HK-2 (cell line): ENCODE data around the gene CCL24.
"Not testable (repeated sequence)": the region's sequence is repeated elsewhere in the genome, so short reads cannot be mapped to it uniquely, and the experiment has no call there.

Experiments
- DNase-seq: peaks from one replicate; pipeline ENCODE4 v3.0.0-alpha.2; 2018; ENCODE audit not compliant: unreplicated experiment

CCL24 gene, protein sequence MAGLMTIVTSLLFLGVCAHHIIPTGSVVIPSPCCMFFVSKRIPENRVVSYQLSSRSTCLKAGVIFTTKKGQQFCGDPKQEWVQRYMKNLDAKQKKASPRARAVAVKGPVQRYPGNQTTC

DNA sequence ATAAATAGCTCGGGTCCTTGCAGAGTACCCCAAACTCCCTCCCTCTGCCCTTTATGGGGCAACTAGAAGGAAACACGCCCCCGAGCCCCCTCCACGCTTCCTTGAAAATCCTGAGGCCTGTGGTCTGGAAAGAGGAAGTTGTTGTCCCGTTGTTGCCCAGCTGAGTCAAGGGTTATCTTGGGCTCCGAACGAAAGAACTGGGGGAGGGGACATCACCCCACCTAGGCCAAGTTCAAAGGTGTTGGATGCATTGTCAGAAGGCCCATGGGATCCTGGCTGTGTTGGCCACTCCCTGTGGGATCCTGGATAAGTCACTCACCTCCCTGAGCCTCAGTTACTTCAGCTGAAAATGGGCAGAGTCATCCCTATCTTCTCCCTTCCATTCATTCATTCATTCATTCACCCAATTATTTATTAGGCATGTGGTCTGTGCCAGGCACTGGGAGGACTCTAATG is at the start of gene CCL24:
CCL24 (minus strand) TSS at position 26 of the 456 bp plus-strand sequence. CDS start 91 bp downstream, outside the sequence.
- DNase-seq, result no peak

DNA sequence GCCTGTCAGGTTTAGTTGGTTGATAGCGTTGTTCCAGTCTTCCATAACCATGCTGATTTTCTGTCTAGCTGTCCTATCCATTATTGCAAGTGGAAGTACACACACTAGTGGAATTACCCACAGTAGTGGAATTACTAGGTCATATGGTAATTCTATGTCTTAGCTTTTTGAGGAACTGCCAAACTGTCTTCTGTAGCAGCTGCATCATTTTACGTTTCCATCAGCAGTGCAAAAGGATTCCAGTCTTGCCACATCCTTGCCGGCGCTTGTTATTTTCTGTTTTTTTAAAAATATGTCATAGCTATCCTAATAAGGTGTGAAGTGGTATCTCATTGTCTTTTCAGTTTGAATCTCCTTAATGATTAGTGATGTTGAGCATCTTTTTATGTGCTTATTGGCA is 48.0 kb upstream of the CCL24 start:
- DNase-seq, result no peak

DNA sequence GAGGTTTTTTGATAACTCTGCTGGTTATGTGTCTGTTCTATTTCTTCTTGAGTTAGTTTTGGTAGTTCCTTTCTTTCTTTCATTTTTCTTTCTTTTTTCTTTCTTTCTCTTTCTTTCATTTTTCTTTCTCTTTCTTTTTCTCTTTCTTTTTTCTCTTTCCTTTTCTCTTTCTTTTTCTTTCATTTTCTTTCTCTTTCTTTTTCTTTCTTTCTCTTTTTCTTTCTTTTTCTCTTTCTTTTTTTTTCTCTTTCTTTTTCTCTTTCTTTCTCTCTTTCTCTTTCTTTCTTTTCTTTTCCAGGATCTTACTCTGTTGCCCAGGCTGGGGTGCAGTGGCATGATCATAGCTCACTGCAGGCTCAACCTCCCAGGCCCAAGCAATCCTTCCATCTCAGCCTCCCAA is 44.8 kb upstream of the CCL24 start:
- DNase-seq, result no peak

DNA sequence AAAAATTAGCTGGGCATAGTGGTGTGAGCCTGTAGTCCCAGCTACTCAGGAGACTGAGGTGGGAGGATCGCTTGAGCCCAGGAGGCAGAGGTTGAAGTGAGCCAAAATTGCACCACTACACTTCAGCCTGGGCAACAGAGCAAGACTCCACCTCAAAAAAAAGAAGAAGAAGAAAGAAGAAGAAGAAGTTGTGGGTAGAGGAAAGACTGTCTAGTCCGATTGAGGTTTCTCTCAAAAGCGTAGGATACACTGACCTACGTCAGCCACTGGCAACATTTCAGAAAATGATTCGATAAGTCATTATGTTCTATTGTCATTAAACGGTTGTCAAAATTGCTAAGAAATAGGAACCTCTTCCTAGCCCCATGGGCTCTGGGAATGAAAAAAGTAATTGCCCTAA is 42.9 kb upstream of the CCL24 start:
- DNase-seq, result no peak

DNA sequence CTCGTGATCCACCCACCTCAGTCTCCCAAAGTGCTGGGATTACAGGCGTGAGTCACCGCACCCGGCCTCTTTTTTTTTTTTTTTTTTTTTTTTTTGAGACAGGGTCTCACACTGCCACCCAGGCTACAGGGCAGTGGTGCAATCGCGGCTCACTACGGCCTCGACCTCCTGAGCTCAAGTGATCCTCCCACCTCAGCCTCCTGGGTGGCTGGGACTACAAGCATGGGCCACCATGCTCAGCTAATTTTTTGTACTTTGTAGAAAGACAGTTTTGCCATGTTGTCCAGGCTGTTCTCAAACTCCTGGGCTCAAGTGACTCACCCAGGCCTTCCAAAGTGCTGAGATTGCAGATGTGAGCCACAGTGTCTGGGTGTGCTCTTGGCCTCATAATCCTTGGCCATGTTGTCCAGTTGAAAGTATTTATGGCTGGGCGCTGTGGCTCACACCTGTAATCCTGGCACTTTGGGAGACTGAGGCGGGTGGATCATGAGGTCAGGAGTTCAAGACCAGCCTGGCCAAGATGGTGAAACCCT is 41.3 kb upstream of the CCL24 start:
- not testable (repeated sequence) for DNase-seq

DNA sequence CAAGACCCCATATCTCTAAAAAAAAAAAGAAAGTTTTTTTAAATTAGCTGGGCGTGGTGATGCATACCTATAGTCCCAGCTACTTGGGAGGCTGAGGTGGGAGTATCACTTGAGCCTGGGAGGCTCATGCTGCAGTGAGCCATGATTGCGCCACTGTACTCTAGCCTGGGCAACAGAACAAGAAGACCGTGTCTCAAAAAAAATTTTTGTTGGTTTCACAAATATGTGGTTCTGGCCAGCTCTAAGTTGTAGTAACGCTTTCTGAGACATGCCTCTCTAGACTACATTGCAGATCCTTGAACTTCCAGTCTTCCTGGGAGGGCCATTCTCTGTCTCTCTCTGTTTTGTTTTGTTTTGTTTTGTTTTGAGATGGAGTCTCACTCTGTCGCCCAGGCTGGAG is 40.6 kb upstream of the CCL24 start:
- no peak for DNase-seq

DNA sequence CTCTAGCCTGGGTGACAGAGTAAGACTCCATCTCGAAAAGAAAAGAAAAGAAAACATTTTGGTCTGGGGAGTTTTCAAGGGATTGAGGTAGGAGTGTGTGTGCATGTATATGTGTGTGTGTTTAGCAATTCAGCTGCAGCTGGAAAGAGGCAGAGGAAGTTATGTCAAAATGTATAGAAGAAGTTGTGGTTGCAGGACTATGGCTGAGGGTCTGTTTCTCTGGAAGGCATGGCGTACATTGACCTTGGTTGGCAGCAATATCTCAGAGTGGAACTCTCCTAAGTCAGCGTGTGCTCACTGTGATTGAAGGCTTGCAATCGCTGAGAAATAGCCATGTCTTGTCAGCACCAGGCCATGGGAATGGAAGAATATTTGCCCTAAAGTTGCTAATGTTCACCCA is 36.6 kb upstream of the CCL24 start:
- no peak for DNase-seq

DNA sequence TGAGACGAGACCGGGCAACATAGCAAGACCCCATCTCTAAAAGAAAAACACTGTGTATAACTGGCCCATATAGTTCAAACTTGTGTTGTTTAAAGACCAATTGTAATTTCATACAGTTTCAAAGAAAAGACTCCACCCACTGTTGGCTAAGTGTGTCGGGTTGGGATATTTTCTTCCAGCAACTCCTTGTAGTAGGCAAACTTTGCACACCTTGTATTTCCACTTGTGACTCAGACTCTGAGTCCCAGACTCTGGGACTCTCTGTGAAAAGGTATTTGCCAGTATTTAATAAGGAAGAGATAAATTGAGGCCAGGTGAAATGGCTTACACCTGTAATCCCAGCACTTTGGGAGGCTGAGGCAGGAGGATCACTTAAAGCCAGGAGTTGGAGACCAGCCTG is 36.0 kb upstream of the CCL24 start:
- DNase-seq, result no peak

DNA sequence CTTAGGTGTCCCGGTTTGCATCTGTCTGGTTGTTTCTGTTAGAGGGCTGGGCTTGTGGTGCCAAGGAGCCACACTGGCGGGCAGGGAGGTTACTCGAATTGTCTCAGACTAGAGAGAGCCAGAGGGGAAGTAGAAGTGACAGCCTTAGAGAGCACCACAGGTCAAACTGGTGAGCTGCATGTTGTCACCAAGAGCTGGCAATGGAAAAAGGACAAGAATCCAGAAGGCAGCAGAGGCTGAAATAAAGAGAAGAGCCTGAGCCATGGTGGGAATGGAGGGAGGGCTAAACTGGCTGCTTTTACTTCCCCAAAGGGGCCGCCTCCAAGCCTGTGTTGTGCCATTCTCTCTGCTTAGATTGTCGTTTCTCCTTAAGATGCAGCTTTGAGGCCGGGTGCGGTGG is 34.1 kb upstream of the CCL24 start:
- no peak for DNase-seq

DNA sequence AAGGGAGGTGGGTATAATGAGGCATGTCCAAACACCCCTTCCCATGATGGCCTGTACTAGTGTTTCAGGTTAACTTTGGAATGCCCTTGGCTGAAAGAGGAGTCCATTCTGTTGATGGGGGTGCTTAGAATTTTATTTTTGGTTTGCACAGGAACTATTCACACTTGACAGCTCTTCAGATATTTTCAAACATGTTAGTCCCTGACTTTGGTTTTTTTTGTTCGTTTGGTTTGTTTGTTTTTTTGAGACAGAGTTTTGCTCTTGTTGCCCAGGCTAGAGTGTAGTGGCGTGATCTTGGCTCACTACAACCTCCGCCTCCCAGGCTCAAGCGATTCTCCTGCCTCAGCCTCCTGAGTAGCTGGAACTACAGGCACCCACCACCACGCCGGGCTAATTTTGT is 31.5 kb upstream of the CCL24 start:
- not testable (repeated sequence) for DNase-seq

DNA sequence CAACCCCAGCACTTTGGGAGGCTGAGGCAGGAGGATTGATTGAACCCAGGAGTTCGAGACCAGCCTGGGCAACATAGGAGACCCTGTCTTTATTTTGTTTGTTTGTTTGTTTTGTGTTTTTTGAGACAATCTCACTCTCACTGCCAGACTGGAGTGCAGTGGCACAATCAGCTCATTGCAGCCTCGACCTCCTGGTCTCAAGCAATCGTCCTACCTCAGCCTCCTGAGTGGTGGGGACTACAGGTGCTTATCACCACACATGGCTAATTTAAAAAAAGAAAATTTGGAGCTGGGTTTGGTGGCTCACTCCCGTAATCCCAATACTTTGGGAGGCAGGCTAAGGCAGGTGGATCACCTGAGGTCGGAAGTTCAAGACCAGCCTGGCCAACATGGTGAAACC is 30.6 kb upstream of the CCL24 start:
- no peak for DNase-seq

DNA sequence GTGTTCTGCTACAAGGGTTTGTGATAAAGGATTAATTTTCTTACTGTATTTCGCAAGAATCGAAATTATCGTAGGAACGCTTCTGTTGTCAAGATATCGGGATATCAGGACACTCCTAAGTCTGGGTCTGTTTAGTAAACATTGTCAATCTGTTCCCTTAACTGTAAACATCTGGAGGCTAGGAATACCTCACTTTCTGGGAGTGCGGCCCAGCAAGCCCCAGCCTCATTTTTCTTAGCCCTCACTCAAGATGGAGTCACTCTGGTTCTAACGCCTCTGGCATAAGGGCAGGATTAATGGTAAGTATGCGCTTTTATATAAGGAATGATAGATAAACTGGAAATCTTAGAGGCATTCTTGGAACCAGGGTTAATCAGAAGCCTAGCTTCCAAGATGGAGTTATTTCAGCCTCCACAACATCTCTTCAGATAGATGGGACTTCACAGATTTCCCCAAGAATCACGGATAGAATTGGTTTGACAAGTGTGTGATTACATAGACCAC is 30.1 kb upstream of the CCL24 start:
- no peak for DNase-seq

DNA sequence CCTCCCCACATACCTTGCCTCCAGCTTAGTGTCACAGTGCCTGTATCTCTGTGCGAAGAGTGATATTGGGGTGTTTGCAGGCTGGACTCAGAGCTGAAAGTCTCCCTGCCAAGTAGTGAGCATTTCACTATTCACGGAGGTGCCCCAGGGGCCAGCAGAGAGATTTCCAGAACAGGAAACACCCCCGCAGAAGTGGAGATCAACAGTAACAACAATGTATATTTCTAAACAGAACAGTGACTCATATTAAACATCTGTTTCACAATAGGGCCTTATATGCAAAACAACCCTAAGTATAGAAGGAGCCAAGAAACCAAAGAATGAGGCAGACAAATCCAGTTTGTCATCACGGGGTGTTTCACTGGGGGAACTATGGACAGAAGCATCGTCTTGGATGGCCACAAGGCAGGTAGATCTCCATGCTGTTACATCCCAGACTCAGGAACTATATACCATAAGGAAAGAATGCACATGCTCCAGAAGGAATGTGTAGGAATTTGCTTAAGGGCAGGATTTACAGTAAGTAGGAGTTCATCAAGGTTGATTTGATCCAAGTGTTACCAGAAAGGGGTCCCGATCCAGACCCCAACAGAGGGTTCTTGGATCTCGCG is 29.3 kb upstream of the CCL24 start:
- no peak for DNase-seq

DNA sequence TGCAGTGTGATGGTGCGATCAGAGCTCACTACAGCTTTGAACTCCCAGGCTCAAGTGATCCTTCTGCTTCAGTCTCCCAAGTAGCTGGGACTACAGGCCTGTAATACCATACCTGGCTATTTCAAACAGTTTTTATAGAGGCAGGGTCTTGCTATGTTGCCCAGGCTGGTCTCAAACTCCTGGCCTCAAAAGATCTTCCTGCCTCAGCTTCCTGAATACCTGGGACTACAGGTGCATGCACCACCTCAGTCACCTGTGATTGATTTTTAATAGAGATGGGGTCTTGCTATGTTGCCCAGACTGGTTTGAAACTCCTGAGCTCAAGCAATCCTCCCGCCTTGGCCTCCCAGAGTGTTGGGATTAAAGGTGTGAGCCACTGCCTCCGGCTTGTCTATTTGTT is 26.4 kb upstream of the CCL24 start:
- no peak for DNase-seq

DNA sequence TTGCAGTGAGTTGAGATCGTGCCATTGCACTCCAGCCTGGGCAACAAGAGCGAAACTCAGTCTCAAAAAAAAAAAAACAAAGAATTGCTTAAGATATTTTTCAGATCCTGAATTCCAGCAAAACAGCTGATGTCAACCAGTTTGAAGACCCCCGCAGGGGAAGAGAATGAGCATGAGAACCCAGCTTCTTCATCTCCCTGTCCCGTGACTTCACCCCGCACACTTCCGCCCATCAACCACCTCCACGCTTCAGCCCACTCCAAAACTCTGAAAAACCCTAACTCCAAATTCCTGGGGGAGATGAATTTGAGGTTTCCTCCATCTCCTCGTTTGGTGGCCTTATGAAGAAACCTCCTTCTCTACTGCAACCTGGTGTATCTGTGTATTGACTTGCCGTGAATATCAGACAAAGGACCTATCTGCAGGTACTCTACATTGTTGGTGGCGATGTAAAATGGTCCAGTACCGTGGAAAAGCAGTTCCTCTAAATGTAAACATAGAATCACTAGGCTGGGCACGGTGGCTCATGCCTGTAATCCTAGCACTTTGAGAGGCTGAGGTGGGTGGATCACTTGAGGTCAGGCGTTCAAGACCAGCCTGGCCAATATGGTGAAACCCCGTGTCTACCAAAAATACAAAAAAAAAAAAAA is 24.8 kb upstream of the CCL24 start:
- DNase-seq, result not testable (repeated sequence)

DNA sequence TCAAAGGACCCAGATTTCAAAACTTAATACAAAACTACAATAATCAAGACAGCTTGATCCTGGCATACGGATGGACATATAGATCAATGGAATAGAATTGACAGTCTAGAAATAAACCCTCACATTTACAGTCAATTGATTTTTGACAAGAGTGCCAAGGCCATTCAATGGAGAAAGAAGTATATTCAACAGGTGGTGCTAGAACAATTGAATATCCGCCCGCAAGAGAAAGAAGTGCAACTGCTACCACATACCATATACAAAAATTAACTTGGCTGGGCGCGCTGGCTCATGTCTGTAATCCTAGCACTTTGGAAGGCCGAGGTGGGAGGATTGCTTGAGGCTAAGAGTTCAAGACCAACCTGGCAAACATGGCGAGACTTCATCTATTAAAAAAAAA is 23.2 kb upstream of the CCL24 start:
- DNase-seq, result no peak

DNA sequence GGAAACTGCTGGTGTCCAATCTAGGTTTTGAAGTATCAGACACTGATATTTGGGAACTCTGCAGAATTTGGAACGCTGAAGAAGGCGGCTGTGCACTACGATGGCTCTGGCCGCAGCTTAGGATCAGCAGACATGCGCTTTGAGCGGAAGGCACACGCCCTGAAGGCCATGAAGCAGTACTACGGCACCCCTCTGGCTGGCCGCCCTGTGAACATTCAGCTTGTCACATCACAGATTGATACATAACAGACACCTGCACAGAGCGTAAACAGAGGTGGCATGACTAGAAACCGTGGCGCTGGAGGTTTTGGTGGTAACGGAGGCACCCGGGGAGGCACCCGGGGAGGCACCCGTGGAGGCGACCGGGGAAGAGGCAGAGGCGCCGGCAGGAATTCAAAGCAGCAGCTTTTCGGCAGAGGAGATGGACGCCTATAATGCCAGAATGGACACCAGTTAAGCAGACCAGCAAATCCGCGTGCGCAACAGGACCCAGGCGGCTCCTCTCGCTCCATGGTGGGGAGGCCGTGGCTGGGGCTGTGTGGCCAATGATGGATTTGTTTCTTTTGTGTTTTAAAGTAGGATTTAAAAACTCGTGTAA is 22.2 kb upstream of the CCL24 start:
- no peak for DNase-seq

DNA sequence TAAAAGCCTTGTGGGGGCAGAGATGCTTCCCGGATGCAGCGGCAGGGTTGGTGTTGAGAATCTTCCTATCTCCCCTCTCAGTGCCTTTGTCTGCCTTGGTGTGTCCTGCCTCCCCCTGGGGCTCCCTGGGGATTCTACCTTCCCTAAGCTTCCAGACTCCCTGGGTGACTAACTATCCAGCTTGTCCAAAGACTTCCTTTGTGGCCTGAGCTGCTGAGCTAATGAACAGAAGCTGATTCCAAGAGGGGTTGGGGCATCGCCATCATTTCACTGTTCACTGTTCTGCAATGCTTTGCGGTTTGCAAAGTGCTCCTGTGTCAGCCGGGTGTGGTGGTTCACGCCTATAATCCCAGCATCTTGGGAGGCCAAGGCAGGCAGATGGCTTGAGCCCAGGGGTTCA is 20.1 kb upstream of the CCL24 start:
- not testable (repeated sequence) for DNase-seq

DNA sequence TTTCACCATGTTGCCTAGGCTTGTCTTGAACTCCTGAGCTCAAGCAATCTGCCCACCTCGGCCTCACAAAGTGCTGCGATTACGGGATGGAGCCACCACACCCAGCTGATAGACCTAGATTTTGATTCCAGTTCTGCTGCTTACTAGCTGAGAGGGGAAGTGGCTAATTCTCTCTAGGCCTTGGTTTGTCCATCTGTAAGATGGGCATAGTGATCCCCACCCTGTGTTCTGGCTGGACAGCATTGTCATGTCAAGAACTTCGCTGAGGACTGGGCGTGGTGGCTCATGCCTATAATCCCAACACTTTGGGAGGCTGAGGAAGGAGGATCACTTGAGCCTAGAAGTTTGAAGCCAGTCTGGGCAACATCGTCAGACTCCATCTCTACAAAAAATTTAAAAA is 17.4 kb upstream of the CCL24 start:
- no peak for DNase-seq

DNA sequence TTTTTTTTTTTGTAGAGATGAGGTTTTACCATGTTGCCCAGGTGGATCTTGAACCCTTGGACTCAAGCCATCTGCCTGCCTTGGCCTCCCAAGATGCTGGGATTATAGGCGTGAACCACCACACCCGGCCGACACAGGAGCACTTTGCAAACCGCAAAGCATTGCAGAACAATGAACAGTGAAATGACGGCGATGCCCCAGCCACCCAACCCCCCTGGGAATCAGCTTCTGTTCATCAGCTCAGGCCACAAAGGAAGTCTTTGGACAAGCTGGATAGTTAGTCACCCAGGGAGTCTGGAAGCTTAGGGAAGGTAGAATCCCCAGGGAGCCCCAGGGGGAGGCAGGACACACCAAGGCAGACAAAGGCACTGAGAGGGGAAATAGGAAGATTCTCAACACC is 16.1 kb upstream of the CCL24 start:
- DNase-seq, result peak; percentile 38

DNA sequence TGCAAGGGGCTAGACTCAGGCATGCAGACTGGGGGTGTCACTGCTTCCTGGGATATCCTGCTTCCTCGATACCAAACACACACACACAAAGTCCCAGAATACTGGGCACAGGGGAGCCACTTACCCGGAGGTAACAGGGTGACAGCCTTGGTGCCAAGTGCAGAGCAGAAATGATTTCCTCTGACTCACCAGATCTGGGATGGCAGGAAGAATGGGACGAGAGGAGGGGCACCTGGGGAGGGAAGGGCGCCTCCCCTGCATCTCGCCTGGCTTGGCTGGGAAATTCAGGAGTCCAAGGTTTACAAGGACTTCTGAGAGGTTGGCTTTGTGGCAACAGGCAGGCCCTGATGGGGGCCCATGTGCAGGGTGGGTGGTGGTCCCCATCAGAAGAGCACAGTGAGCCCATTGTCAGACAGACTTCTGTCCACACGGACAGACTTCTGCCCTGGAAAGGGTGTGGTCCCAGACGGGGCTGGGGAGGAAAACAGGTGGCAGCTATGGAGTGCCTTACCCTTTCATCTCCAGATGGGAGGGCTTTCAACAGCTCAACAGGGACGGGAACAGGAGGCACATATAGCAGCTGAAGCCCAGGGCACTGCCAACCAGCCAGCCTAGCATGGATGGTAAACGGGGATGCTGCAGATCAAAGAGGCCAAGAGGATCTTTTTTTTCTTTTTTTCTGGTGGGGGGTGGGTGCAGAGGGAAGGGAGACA is 9.7 kb upstream of the CCL24 start:
- DNase-seq, result no peak

DNA sequence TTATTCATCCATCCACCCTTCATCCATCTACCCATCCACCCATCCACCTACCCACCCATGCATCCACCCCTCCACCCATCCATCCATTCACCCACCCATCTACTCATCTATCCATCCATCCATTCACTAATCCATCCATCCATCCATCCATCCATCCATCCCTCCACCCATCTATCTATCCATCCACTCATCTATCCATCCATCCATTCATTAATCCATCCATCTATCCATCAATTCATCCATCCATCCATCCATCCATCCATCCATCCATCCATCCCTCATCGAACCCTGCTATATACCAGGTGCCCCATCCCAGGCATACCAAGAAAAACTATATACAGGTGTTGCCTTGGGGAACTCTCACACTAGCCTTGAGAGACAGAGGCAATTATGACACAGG is 7.1 kb upstream of the CCL24 start:
- no peak for DNase-seq
